DND-41 (cell line): Measurements from ENCODE around the gene PHB1.

Experiments used
- CTCF ChIP-seq: IDR thresholded peaks from 2 replicates; pipeline ENCODE4 v1.5.1; 2012; ENCODE audit warnings: borderline replicate concordance, low read length, moderate library complexity, mild to moderate bottlenecking; ENCODE audit not compliant: poor library complexity, severe bottlenecking; ENCODE audit errors: extremely low read depth
- EZH2 ChIP-seq: IDR thresholded peaks from 3 replicates; pipeline ENCODE4 v1.6.1; 2012; ENCODE audit warnings: borderline replicate concordance, low read depth, mild to moderate bottlenecking, moderate library complexity, low read length, inconsistent platforms; ENCODE audit not compliant: severe bottlenecking

GRCh38 chr17:49437696-49438435 is 23.2 kb upstream of the PHB1 start:
- no peak for TF ChIP-seq CTCF
- TF ChIP-seq EZH2: no peak
